K562 treated with DMSO at 1 percent for 12 hours (cell line): Measurements from ENCODE around the gene MRPS26. TPM values are rescaled to one million over a fixed set of nuclear protein-coding genes. Genes with fewer than 3 reads are reported as not detected.

ENCODE experiments used
- total RNA-seq: library from RNA; unstranded; fragments of 300-600 nt; gene quantifications from 2 replicates; pipeline ENCODE4 v1.2.3, GENCODE V29; 2022; ENCODE audit not compliant: insufficient read depth

Gene MRPS26
- total RNA-seq = 29.3 and 32.7 TPM in 2 replicates

GRCh38 chr20:3045816-3046676 is at the start of gene MRPS26:
TSS of gene MRPS26 (plus strand) at chr20:3046052. CDS start at chr20:3046069, 17 bp downstream.

GRCh38 chr20:3043322-3043721 is 2.5 kb upstream of the MRPS26 start, which contains the start of gene GNRH2:
TSS of gene GNRH2 (plus strand) at chr20:3043622. CDS start at chr20:3044415, 793 bp downstream.

GRCh38 chr20:3071610-3072529 is 26.0 kb downstream of the MRPS26 start, which contains the start of gene OXT:
TSS of gene OXT (plus strand) at chr20:3071620. CDS start at chr20:3071656, 36 bp downstream.

GRCh38 chr20:3084283-3084985 is 38.6 kb downstream of the MRPS26 start, which contains the start of gene AVP:
TSS of gene AVP (minus strand) at chr20:3084724. CDS start at chr20:3084674, 50 bp downstream.

Other genes starting within 250 kb of the MRPS26 start
- gene CPXM1, start 245.4 kb upstream of the MRPS26 start, total RNA-seq = 0.60 TPM in 1 of 2 replicates, not detected in the other
- not detected in 2 replicates for gene C20orf141, start 231.1 kb upstream of the MRPS26 start, total RNA-seq
- not detected in 2 replicates for gene TMEM239, start 229.7 kb upstream of the MRPS26 start, total RNA-seq
- gene PCED1A, start 205.4 kb upstream of the MRPS26 start, total RNA-seq = 10.0 and 13.4 TPM in 2 replicates
- 29.4 and 40.8 TPM in 2 replicates for gene VPS16, start 205.3 kb upstream of the MRPS26 start, total RNA-seq
- 18.4 and 37.8 TPM in 2 replicates for gene PTPRA, start 172.6 kb upstream of the MRPS26 start, total RNA-seq
- not detected in 2 replicates for gene GNRH2, start 2.4 kb upstream of the MRPS26 start, total RNA-seq
- not detected in 2 replicates for gene OXT, start 25.6 kb downstream of the MRPS26 start, total RNA-seq
- not detected in 2 replicates for gene AVP, start 38.7 kb downstream of the MRPS26 start, total RNA-seq
- gene FASTKD5, start 113.8 kb downstream of the MRPS26 start, total RNA-seq = 10.8 and 18.4 TPM in 2 replicates
- 2.4 and 3.8 TPM in 2 replicates for gene UBOX5, start 113.8 kb downstream of the MRPS26 start, total RNA-seq
- gene LZTS3, start 127.5 kb downstream of the MRPS26 start, total RNA-seq = 2.6 and 4.3 TPM in 2 replicates
- 22.8 and 26.8 TPM in 2 replicates for gene DDRGK1, start 158.6 kb downstream of the MRPS26 start, total RNA-seq
- gene ITPA, start 163.4 kb downstream of the MRPS26 start, total RNA-seq = 51.0 and 53.3 TPM in 2 replicates
- gene SLC4A11, start 193.1 kb downstream of the MRPS26 start, total RNA-seq = 0.20 TPM in 1 of 2 replicates, not detected in the other